HL-60/S4 (cell line): ENCODE data around the gene NPAS2.

Experiments
- in situ Hi-C: fragments of 300-500 bp; cut with MboI; formaldehyde crosslinking; loops from 2 replicates; pipeline ENCODE4 v1.14.3; 2022; ENCODE audit warnings: low sequenced_read_pairs

Gene NPAS2

DNA sequence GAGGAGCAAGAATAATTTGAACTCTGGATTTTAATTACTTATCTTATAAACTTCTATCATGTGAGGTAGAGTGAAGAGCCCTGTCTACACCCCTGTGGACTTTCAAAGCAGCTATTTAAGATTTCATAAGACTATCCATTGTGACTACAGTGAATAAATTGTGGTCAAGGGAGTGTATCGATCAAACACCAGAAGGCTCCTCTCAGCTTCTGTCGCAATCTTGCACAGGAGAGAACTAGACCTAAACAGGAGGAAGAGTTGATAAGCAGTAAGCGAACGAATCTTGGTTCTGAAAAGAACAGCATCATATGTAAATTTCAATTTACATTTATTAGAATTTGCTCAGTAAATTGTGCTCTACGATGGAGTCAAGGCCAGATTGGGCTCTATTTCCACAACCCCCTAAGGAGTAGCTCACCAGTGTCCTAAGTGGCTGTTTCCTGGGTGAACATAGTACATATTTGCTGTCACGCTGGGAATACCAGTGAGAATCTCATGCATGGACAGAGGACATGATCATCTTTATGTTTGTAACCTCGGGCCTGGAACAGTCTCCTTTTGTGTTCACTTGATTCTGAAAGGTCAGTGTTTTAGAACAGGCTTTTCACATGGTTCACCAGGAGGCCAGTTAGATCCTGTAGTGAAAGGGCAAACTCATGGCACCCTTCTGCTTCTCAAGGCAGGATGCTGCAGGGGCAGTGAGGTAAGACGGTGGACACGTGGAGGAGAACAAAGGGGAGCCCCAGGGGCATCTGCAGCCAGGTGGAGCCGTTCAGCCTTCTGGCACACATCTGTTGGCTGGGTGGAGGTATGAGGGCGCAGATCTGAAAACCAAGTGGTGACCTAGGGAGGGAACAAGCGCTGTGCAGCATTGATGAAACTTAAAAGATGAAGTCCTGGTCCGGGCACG lies 33.3 kb downstream of the NPAS2 start:
- in situ Hi-C loops, result no loop called here

DNA sequence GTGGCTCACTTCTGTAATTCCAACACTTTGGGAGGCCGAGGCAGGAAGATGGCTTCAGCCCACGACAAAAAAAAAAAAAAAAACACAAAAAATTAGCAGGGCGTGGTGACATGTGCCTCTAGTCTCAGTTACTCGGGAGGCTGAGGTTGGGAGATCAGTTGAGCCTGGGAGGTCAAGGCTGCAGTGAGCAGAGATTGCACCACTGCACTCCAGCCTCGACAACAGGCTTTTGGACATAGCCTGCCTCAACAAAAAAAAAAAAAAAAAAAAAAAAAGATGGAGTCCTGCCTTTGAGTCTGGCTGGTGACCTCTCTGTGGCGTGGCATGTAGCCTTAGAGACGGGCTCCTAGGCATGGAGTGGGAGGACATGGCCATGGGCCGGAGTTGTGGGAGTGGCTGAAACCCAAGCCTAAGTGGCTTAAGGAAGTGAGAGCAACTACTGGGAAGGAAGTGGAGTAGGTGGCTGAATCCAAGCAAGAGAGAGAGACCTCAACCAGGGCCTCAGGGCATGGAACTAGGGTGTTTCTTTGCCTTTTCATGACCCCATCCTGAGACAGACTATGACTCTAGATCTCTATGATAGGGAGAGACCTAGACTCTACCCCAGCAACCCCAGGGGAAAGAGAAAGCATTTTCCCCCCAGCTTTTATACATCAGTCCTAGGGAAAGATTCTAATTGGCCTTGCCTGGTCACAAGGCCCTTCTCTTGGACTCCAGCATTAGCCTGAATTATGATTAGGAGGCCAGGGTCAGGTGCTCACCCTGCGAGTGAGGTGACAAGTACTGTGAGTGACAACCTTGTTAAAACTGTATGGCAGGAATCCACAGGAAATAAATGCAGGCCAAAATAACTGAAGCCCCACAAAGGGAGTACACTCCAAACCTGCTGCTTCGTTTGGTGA lies 34.2 kb downstream of the NPAS2 start:
- in situ Hi-C loops, result no loop called here

DNA sequence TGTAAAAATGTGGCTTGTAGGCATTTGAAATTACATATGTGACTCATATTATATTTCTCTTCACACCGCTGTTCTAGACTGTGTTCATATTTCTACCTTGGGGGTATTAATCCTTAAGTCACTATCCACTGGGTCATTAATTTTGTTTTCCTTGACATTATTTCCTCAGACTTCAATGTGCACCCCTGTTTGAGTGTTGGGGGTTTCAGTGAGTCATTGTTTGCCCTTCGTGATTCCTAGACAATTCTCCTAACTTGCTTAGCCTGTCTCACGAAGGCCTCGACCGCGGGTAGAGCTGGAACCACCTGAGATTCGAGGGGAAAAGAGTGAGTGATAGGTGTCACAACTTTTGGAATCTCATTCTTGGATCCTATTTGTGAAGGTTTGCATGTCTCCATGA lies 35.1 kb downstream of the NPAS2 start:
- in situ Hi-C loops, result no loop called here

DNA sequence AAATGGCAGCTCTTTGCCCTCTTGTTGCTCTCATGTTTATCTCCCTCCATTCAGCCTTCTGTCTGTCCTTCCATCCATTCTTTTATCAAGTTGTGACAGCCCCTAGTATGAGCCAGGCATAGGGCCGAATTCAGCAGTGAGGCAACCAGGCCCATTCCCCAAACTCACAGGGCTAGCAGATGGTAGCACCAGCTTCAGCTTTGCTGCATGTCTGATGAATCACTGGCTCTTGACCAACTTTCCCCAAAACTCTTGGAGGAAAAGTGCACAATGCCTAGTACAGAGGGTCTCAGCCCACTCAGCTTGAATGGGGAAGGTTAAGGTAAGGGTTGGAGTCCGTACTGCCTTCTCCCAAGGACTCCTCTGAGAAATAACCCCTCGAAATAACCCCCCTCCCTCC lies 35.7 kb downstream of the NPAS2 start:
- in situ Hi-C loops, result no loop called here

DNA sequence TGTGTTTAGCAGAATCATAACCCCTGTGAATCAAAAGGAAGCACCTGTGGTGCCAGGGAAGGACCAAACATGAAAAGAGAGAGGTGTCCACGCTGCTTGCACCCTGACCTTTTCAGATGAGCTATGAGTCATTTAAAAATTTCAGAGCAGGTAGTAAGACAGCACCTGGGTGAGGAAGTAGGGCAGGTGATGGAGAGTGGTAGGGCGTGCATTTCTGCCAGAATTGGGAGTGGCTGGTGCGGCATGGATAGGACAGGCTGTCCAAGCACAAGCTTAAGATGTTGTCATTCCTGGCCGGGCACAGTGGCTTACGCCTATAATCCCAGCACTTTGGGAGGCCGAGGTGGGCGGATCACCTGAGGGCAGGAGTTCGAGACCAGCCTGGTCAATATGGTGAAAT lies 36.8 kb downstream of the NPAS2 start:
- in situ Hi-C loops, result no loop called here

DNA sequence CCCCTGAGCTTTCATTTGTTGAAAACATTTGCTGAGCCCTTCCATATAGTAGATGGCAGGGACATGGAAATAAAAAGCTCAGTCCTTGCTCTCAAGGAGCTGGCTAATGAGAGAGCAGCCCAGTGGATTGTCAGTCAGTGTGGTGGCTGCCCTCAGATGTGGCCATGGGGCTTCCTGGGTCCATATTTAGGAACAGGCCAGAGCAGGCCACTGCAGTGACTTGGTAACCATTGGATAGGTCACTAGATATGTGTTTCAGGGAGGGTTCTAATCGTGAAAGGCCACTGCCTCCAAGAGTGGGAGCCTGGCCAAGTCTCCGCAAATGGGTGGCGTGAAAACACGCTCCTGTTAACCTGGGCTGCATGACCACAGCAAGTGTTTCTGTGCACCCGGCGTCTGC lies 37.4 kb downstream of the NPAS2 start:
- in situ Hi-C loops, result no loop called here

DNA sequence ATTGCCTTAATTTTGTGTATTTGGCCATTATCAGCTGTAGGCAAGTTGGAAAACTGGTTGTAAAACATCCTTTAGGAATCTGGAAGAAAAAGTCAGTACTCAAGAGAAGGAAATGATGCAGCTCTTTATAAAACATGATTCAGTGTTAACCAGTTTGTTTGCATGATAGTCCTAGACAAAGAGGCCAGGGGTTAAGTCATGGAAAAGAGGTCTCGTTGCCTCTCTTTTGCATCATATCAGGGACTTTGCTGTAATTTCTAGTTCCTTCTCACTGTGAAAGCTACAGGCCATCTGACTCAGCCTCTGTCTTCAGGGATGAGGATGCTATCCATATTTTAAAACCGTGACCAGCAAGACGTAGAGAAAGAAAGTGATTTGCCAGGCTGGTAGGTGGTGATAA lies 38.0 kb downstream of the NPAS2 start:
- in situ Hi-C loops, result no loop called here

DNA sequence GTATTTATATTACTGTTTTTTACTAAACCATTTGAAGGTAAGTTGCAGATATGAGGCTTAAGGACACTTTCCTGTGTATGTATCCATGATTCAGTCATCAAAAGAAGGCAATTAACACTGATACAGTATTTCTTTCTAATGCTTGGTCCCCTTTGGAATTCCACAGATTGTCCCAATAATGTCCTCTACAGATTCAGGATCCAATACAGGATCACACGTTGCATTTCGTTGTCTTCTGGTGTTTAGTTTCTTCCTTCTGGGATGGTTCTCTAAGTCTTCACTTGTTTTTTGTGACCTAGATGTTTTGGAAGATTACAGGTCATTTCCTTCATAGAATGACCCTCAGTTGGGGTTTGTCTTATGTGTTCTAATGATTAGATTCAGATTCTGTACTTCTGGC lies 40.0 kb downstream of the NPAS2 start:
- in situ Hi-C loops, result no loop called here

DNA sequence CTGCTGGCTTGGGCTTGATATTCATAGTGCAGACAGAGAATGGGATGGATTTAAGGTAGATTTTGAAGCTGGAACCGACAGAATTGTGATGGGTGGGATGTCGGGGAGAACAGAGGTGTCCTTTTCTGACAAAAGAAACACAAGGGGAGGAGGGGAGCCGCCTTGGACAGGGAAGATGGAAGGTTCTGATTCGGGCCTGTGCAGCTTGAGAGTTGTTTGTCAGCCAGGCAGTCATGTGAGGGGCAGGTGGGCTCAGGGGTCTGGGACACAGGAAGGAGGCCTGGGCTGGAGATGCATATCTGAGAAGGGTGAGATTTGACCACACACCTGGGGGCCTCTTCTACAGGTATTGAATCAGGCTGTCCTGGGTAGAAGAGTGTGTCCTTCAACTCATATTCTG lies 41.4 kb downstream of the NPAS2 start:
- in situ Hi-C loops, result no loop called here

DNA sequence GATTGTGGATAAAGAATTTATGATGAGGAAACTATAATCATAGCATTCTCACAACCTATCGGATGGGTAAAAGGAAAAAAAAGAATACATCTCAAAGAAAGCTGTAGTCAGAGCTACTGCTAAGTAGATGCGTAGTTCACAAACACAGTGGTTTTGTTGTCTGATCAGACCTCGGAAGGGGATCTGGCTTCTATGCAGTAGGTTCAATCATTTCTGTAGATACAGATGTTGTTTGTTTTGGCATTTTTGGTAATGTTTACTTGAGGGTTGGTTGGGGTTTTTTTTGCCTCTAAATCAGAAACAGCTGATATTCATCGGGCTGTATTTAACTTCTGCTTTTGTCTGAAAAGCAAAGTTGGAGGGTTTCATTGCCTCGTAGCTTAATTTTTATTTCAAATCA lies 42.1 kb downstream of the NPAS2 start:
- in situ Hi-C loops, result no loop called here

DNA sequence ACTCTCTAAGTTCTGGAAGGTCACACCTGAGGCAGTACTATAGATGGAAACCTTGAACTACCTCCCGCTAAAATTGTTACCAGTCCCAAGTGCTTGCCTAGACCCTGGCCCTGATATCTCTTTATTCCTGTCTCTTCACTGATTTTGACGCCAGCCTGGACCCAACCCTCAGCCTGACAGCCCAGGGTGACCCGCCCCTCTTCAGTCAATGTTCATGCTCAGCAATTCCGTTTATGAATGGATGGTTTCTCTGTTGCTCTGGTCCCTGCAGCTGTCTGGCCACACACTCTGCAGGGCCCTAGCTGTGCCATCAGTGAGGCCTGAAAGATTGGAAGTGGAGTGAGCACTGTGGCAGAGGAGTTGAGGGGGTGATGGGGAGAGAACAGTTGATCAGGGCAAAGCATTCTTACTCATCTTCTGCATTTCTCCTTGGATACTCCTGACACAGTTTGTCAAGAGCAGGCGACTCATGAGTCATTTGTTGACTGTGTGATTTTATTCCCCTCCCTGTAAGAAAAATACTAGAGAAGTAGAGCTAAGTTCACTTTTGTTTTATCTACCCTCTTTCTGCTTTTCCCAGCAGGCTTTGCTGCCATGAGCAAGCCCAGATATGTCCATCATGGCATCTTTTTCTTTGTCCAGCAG lies 46.0 kb downstream of the NPAS2 start:
- in situ Hi-C loops, result no loop called here

DNA sequence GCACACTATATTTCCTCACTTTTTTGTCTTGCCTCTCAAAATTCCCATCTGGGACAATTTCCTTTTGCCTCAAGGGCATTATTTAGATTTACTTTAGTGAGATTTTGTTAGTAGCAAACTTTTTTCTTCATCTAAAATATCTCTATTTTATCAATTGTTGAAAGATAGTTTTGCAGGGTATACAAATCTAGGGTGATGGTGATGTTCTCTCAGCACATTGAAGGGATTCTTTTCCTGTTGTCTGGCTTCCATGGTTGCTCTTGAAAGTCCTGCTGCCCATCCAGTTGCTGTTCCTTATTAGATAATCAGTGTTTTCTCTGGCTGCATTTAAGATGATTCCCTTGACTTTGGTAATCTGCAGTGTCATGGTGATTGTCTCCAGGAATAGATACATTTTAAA lies 48.1 kb downstream of the NPAS2 start:
- in situ Hi-C loops, result no loop called here

DNA sequence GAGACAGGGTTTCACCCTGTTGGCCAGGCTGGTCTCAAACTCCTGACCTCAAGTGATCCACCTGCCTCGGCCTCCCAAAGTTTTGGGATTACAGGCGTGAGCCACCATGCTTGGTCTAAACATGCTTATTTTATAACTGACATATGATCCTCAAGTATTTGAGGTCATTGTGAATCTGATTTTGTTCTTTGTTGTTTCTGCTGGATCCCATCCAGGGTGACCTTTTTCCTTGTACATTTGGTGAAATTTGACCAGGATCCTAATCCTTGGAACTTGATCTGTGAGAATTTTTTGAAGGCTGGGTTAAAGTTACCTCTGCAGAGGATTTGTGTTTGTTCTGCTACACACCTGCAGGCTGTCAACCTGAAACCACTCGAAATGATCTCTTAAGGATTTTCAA lies 49.2 kb downstream of the NPAS2 start:
- in situ Hi-C loops, result no loop called here

DNA sequence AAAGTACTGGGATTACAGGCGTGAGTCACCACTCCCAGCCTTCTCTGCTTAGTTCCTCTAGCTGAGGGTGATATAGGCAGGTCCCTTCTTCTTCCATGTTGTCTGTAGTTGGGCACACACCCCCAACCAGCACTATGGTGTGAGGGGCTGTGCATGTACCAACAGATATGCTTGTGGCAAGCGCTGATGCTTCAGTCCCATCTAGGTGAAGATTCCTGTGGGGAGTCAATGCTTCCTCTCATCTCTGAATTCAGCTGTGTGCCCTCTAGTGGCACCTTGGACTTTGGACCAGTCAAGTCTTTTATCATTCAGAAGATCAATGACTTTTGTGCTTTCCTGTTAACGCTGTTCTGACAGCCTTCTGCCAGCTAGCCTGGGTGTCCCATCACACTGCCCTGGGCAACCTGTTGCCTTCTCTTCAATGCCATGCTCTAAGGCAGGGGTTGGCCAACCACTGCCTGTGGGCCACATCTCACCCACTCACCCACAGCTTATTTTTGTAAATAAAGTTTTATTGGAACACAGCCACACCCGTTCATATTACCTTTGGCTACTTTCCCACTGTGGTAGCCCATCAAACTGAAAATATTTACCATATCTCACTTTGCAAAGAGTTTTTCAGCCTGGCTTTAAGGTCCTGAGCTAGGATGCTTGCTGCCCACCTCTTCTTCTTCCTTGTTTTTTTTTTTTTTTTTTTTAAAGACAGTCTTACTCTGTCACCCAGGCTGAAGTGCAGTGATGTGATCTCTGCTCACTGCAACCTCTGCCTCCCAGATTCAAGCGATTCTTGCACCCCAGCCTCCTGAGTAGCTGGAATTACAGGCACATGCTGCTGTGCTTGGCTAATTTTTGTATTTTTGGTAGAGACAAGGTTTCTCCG lies 51.0 kb downstream of the NPAS2 start:
- in situ Hi-C loops, result no loop called here

DNA sequence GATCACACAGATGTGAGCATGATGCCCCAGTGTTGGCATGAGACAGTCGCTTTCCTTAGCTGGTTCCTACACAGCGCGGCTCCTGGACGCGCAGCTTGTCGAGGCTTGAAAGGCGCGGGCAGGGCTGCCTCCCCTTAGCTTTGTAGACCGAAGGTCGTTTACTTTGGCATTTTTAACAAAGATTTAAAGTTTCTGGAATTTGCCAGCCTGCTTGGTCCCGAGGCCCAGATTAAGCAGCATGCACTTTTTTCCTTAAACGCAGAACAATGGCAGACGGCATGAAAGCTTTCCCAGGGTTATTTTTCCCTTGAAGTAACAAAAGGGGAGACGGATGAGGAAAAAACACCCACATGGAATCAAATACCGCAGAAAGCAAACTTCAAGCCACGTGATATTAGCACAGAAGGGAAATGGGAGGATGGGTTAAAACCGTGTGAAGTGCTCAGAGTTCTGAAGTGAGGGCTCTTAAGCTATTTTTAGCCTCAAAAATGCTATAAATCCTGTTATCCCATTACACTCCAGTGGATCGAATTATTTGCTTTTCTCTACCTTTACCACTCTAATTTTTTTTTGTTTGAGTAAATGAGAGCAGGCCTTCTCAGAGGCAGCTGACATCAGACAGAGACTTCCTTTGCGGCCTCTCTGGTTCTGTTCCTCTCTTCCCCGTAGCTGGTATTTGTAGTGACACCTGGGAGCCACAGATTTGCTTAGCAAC lies 55.7 kb downstream of the NPAS2 start:
- in situ Hi-C loops, result no loop called here

DNA sequence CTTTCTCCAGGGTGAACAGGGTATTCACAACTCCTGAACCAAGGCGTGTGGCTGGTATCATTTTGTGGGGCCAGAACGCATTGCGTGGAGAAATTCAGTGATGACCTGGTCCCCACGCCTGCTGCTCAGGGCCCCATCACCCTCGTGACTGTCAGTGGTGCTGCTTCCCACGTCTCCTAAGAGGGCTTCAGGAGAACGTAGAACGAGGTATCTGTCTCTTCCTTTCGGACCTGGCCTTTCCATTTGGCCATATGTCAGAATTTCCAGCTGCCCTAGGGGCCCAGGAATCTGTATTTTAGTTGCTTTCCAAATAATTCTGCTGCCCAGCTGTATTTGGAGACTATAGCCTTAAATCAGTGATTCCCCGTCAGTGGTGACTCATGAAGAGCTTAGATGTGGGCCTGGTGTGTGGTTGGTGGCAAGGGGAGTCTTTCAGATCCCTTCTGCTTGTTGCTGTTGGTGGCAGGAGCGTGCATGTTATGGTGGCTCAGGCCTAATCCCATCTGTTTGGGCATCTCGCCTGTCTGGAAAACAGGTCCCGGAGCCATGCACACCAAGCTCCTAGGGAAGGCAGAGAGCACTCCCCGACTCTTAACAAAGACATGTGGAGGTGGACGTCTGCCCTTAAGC lies 56.4 kb downstream of the NPAS2 start:
- in situ Hi-C loops, result no loop called here

DNA sequence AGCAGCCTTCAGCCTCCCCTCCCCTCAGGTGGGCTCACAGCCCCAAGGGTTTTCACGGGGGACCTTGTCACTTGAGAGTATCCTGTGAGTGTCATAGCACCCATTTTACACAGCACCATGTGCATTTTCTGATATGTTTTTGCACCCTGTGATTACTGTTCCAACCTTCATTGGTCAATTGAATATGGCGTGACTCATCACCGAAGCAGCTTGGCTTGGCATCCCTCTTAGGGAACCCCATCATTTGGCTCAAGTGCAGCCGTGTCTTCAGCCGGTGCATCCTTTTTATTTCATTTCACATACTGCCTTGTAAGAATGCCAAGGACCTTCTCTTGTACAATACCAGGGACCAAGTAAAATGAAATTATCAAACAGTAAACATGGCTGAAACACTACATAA lies 57.6 kb downstream of the NPAS2 start:
- in situ Hi-C loops, result no loop called here

DNA sequence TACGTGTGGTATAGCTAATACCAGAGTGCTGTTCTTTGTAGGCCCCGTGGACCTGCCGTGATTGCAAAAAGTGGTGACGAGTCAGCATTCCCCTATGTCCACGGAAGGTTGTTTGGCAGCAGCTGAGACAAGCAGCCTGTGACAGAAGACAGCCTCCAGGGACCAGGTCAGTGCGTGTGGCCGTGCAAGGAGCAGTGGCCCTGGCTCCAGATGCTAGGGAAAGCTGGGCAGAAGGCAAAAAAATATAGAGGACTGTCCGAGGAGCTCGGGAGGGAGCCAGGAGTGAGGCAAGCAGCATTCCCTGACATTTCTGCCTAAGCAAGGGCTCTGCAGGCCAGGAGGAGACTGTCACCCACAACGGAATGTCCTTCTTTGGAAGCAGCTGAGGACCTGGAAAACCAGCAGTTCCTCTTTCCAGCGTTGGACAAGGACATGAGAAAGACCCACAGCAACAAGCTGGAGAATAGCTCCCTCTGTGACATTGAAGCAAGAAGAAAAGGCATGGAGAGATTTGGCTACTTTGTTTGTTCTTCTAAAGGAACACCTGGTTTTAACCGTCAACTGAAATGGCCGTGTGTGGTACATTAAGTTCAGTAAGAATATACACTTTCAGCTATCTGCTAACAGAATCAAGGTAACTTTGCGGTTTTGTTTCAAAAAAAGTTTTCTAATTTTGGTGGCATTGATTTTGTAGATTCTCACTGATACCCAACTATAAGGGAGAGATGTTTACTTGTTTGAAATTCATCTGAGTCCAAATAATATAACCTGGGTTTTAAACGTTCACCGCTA lies 58.3 kb downstream of the NPAS2 start:
- in situ Hi-C loops, result no loop called here

DNA sequence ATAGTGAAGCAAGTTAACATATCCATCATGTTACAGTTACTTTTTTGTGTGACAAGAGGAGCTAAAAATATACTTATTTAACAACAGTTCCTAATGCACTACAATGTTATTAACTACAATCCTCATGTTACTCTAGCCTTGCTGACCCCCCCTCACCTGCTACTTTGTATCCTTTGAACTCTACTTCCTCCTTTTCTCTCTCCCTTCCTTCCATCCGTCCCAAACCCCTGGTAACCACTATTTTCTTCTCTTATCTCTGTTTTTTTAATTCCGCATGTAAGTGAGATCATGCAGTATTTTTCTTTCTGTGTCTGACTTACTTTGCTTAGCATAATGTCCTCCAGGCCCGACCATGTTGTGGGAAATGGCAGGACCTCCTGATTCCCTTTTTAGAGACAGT lies 59.4 kb downstream of the NPAS2 start:
- in situ Hi-C loops, result no loop called here
